ENCODE data around the gene BACH2. TPM values are rescaled to one million over a fixed set of nuclear protein-coding genes. Genes with fewer than 3 reads are reported as not detected.

The BACH2 gene
- total and polyA plus RNA-seq, 7 donors, result under 0.01 to 5.6 (median 1.4) TPM

DNA sequence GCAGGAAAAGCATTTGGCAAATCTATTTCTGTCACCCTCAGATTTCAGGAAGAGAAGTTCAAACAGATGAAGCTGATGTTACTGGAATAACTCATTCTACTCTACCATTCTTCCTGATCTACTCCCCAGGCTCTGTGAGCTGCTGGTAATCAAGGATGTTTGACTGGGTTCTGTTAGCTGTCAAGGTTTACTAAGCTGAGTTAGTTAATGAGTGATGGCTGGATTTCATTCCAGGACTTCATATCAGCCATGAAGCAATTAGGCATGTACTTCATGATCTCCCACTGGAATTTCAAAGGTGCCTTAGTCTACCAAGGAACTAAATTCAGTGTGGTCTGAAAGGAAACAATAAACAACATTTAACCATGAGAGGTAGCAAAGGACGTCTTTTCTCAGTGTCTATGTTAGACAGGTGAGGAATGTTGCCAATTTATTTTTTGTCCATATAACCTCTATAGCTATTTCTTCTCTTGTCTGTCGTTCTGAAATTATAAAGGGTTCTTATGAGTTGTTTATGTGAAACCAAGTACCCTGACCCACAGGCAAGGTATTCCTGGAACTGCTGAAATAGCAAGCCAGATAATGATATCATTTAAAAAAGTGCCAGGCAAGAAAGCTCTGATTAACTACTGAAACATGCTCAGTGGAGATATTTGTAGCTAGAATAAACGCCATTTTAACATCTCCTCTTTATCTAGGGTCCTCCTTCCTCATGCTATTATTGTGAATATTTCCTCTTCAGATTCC, 112.9 kb downstream of the BACH2 start:
- no peak for TF ChIP-seq POLR2AphosphoS5 (IDR thresholded peaks at IDR 0.05)
- TF ChIP-seq POLR2A (IDR thresholded peaks at IDR 0.05), result no peak
- TF ChIP-seq, protein P1, sequence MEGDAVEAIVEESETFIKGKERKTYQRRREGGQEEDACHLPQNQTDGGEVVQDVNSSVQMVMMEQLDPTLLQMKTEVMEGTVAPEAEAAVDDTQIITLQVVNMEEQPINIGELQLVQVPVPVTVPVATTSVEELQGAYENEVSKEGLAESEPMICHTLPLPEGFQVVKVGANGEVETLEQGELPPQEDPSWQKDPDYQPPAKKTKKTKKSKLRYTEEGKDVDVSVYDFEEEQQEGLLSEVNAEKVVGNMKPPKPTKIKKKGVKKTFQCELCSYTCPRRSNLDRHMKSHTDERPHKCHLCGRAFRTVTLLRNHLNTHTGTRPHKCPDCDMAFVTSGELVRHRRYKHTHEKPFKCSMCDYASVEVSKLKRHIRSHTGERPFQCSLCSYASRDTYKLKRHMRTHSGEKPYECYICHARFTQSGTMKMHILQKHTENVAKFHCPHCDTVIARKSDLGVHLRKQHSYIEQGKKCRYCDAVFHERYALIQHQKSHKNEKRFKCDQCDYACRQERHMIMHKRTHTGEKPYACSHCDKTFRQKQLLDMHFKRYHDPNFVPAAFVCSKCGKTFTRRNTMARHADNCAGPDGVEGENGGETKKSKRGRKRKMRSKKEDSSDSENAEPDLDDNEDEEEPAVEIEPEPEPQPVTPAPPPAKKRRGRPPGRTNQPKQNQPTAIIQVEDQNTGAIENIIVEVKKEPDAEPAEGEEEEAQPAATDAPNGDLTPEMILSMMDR (IDR thresholded peaks at IDR 0.05), result no peak
- TF ChIP-seq EP300 (IDR thresholded peaks at IDR 0.05), result no peak
- intact Hi-C loops (cut with DNase I), result no loop called here
- DNase-seq, result no peak
- Histone ChIP-seq H3K27ac (no peak overlapping the region), H3K36me3 (no peaks in the 10 kb centered on the region), H3K27me3 (no peaks in the 10 kb centered on the region), H3K4me1 (peaks cover 0 to 24% (median 7%) of the 10 kb centered on the region in 4 donors), H3K9me3 (no peaks in the 10 kb centered on the region), H3K4me3 (no peak overlapping the region)
- 33 to 52% methylated on average over 3 of the region's 3 CpGs for WGBS, 2 donors

DNA sequence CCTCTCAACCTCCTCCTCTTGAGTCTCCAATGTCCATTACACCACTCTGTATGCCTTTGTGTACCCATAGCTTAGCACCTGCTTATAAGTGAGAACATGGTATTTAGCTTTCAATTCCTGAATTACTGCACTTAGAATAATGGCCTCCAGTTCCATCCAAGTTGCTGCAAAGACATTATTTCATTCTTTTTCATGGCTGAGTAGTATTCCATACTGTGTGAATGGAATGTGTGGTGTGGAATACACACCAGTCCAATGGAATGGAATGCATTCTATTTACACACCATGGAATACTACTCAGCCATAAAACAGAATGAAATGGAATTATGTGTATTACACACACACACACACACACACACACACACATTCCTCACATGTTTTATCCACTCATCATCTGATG, 116.1 kb downstream of the BACH2 start:
- no peaks in the 10 kb centered on the region for H3K36me3 ChIP-seq
- H3K27me3 ChIP-seq, result no peaks in the 10 kb centered on the region
- H3K4me1 ChIP-seq, result peaks cover 0 to 36% (median 11%) of the 10 kb centered on the region in 4 donors
- TF ChIP-seq POLR2AphosphoS5 (IDR thresholded peaks at IDR 0.05), result no peak
- H3K9me3 ChIP-seq, result no peaks in the 10 kb centered on the region
- H3K4me3 ChIP-seq, result no peak overlapping the region
- DNase-seq, result no peak
- intact Hi-C loops (cut with DNase I), result no loop called here
- H3K27ac ChIP-seq, result no peak overlapping the region

DNA sequence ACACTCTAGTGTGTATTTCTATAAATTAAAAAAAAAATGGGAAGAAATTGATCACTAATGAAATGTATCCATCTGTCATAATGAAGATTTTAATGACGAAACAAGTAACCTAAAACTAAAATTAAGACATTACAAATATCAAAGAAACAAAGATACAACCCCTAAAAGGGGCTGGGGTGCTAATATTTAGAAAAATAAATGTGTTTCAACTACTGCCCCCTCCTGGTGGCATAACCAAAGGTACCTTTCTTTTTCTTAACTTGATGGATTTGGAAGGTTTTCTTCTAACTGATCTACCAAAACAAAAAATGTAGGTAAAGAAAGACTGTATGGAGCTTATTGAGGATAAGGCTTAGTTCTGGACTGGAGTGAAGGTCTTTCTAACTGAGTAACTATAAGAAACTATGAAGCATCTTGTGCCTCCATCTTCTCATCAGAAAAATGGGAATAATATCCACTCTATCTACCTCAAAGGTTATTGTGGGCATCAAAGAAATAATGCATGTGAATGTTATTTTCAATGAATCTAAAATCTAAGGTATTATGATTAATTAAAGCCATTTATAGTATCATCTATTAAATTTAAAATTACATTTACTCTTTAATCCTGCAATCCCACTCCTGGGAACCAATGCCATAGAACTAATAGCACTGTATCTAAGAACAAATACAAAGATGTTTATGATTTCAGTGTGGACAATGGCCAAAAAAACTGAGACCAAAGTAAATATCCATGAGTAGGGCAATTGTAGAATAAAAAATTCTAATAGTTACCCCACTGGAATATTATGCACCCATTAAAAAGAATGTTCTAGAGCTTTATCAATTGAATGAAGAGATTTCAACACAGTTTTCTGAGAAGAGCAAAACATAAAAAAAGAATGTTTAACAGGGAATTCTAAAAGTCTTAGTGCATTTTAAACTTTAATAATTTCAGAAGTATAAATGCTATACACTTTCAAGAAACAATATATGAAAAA, 117.2 kb downstream of the BACH2 start:
- TF ChIP-seq POLR2A (IDR thresholded peaks at IDR 0.05) (no peak), POLR2AphosphoS5 (IDR thresholded peaks at IDR 0.05) (no peak), EP300 (IDR thresholded peaks at IDR 0.05) (no peak)
- TF ChIP-seq, protein P1 (IDR thresholded peaks at IDR 0.05), result no peak
- Histone ChIP-seq H3K9me3 (no peaks in the 10 kb centered on the region), H3K4me3 (no peak overlapping the region), H3K27me3 (no peaks in the 10 kb centered on the region), H3K27ac (no peak overlapping the region), H3K36me3 (no peaks in the 10 kb centered on the region), H3K4me1 (peaks cover 0 to 29% (median 8%) of the 10 kb centered on the region in 4 donors)
- no peak for DNase-seq
- WGBS, 2 donors, result 86% methylated on average over 1 of the region's 1 CpG
- intact Hi-C loops (cut with DNase I), result no loop called here

DNA sequence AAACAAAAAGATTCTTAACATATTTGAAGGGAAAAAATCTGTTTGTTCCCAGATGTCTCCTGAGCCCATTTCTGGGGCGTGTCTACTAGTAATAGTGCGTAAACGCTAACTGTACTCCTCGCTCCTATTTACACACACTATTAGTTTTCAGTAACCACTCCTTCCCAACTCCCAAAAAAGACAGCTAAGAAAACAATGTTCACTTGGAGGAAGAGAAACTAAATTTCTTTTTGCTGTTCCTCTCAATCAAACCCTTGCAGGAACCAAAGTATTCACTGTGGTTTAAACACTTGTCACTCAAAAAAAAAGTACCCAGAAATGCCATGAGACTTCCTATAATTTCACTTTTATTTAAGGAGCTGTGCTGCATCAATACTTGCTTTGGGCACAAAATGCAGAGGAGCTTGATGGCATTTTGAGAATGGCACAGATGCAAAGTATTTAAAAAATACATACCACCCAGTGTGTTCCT, 118.2 kb downstream of the BACH2 start:
- intact Hi-C loops (cut with DNase I), result no loop called here
- no peak overlapping the region for H3K4me3 ChIP-seq
- DNase-seq, result no peak
- TF ChIP-seq POLR2A (IDR thresholded peaks at IDR 0.05) (no peak), EP300 (IDR thresholded peaks at IDR 0.05) (no peak), POLR2AphosphoS5 (IDR thresholded peaks at IDR 0.05) (no peak)
- TF ChIP-seq, protein P1 (IDR thresholded peaks at IDR 0.05), result no peak
- H3K36me3 ChIP-seq, result no peaks in the 10 kb centered on the region
- WGBS, 2 donors, result 9 to 26% methylated on average over 4 of the region's 4 CpGs
- H3K9me3 ChIP-seq, result no peaks in the 10 kb centered on the region
- peaks cover 0 to 18% (median 4%) of the 10 kb centered on the region in 4 donors for H3K4me1 ChIP-seq
- peak overlapping the region in 1 of 4 donors; percentile 50 for H3K27ac ChIP-seq
- H3K27me3 ChIP-seq, result no peaks in the 10 kb centered on the region
